Bronchial epithelial cell (primary cell): ENCODE results near the gene CBFA2T2. TPM values are rescaled to one million over a fixed set of nuclear protein-coding genes. Genes with fewer than 3 reads are reported as not detected.

Experiments
- DNase-seq: peaks from one replicate; pipeline ENCODE4 v3.0.0-alpha.2; 2010; ENCODE audit warnings: low read depth
- FAIRE-seq: peaks from 2 replicates; lab custom pipeline; 2011; peaks lifted over from hg19 to GRCh38; lab: Jason Lieb, UNC
- H3K27me3 ChIP-seq: 2 replicates; pipeline ENCODE4 v1.5.1; 2011; ENCODE audit warnings: low read length; ENCODE audit not compliant: control insufficient read depth, insufficient read depth
- H3K36me3 ChIP-seq: 2 replicates; pipeline ENCODE4 v1.5.1; 2011; ENCODE audit warnings: low read length; ENCODE audit not compliant: control insufficient read depth, insufficient read depth
- H3K4me3 ChIP-seq: 2 replicates; pipeline ENCODE4 v1.5.1; 2011; ENCODE audit warnings: mild to moderate bottlenecking, low read depth, low read length, control low read depth
- total RNA-seq: library from RNA; depleted of rRNA; stranded (reverse); fragments of >200 nt; gene quantifications from 2 replicates; pipeline ENCODE4 v1.2.1, GENCODE V29; 2014
- TF ChIP-seq, protein P1 (sequence below): IDR thresholded peaks from 2 replicates; pipeline ENCODE4 v1.5.1; 2011; ENCODE audit warnings: mild to moderate bottlenecking, moderate library complexity, low read length, control low read depth, inconsistent platforms; ENCODE audit not compliant: insufficient read depth, severe bottlenecking

Gene CBFA2T2
- total RNA-seq, 1 donor from 2014 or later: 5.3 TPM

DNA sequence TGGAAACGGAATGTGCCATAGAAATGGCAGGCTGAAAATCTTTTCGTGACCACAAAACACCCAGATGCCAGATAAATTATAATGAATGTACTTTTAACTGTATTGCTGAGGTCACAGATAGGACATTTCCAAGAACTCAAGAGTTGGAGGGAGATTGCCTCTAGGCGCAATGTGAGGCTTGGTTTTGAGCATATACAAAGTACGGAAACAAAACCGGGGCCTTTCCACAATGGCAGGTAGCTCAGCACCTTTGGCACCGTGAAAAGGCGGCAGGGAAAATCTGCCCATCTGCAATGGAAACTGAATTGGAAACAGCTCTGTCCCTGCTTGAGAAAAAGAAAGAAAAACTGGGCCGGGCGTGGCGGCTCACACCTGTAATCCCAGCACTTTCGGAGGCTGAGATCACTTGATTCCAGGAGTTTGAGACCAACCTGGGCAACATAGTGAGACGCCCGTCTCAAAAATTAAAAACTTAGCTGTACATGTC, 161.7 kb downstream of the CBFA2T2 start:
- no peak for DNase-seq
- no peak overlapping the region for H3K4me3 ChIP-seq
- TF ChIP-seq, protein P1, sequence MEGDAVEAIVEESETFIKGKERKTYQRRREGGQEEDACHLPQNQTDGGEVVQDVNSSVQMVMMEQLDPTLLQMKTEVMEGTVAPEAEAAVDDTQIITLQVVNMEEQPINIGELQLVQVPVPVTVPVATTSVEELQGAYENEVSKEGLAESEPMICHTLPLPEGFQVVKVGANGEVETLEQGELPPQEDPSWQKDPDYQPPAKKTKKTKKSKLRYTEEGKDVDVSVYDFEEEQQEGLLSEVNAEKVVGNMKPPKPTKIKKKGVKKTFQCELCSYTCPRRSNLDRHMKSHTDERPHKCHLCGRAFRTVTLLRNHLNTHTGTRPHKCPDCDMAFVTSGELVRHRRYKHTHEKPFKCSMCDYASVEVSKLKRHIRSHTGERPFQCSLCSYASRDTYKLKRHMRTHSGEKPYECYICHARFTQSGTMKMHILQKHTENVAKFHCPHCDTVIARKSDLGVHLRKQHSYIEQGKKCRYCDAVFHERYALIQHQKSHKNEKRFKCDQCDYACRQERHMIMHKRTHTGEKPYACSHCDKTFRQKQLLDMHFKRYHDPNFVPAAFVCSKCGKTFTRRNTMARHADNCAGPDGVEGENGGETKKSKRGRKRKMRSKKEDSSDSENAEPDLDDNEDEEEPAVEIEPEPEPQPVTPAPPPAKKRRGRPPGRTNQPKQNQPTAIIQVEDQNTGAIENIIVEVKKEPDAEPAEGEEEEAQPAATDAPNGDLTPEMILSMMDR: no peak
- FAIRE-seq: no peak
- no peaks in the 10 kb centered on the region for H3K36me3 ChIP-seq
- H3K27me3 ChIP-seq: peaks cover 1% of the 10 kb centered on the region

GRCh38 chr20:33653218-33653899, 163.5 kb downstream of the CBFA2T2 start:
- DNase-seq (peak; percentile 39), FAIRE-seq (no peak)
- H3K27me3 ChIP-seq: peaks cover 1% of the 10 kb centered on the region

GRCh38 chr20:33653900-33654596, 164.2 kb downstream of the CBFA2T2 start:
- TF ChIP-seq, protein P1: no peak
- no peaks in the 10 kb centered on the region for H3K36me3 ChIP-seq
- FAIRE-seq (no peak), DNase-seq (no peak)
- H3K4me3 ChIP-seq: no peak overlapping the region
- H3K27me3 ChIP-seq: peaks cover 1% of the 10 kb centered on the region

More at GRCh38 chr20:33653218-33653899, 163.5 kb downstream of the CBFA2T2 start:
- TF ChIP-seq, protein P1: peak; percentile 87
- Histone ChIP-seq H3K4me3 (no peak overlapping the region), H3K36me3 (no peaks in the 10 kb centered on the region)

GRCh38 chr20:33654680-33655161, 164.8 kb downstream of the CBFA2T2 start:
- TF ChIP-seq, protein P1: no peak
- H3K27me3 ChIP-seq: peaks cover 1% of the 10 kb centered on the region
- no peak for FAIRE-seq

GRCh38 chr20:33655164-33655563, 165.3 kb downstream of the CBFA2T2 start:
- DNase-seq (no peak), FAIRE-seq (no peak)
- no peak overlapping the region for H3K4me3 ChIP-seq
- peaks cover 1% of the 10 kb centered on the region for H3K27me3 ChIP-seq
- TF ChIP-seq, protein P1: no peak
- no peaks in the 10 kb centered on the region for H3K36me3 ChIP-seq

More at GRCh38 chr20:33654680-33655161, 164.8 kb downstream of the CBFA2T2 start:
- Histone ChIP-seq H3K4me3 (no peak overlapping the region), H3K36me3 (no peaks in the 10 kb centered on the region)
- no peak for DNase-seq
